Progenitor cell of endocrine pancreas (in vitro differentiated cells): ENCODE data around the gene CELSR1. TPM values are rescaled to one million over a fixed set of nuclear protein-coding genes. Genes with fewer than 3 reads are reported as not detected.

Experiments used
- DNase-seq: peaks from one replicate; pipeline ENCODE4 v3.0.0; 2021; ENCODE audit warnings: low spot score; ENCODE audit not compliant: unreplicated experiment
- H3K27ac Mint-ChIP-seq: 2 replicates; pipeline ENCODE4 v1.8.0; 2021; ENCODE audit warnings: mild to moderate bottlenecking, moderate library complexity, mixed read lengths
- H3K27me3 Mint-ChIP-seq: 2 replicates; pipeline ENCODE4 v1.8.0; 2021; ENCODE audit warnings: mixed read lengths
- H3K36me3 Mint-ChIP-seq: 2 replicates; pipeline ENCODE4 v1.8.0; 2022; ENCODE audit warnings: mixed read lengths; ENCODE audit not compliant: insufficient read depth
- H3K4me1 Mint-ChIP-seq: 2 replicates; pipeline ENCODE4 v1.8.0; 2021; ENCODE audit warnings: low read depth, mixed read lengths
- H3K4me3 Mint-ChIP-seq: 2 replicates; pipeline ENCODE4 v1.8.0; 2021; ENCODE audit warnings: low read depth, mild to moderate bottlenecking, moderate library complexity, mixed read lengths
- H3K9me3 Mint-ChIP-seq: 2 replicates; pipeline ENCODE4 v1.8.0; 2021; ENCODE audit warnings: low read depth, mixed read lengths
- total RNA-seq: library from RNA; stranded (reverse); gene quantifications from 2 replicates; pipeline ENCODE4 v1.2.1, GENCODE V29; 2021
- TF ChIP-seq, protein P1 (sequence below): fragments of 200-600 bp; sonication (generic); IDR thresholded peaks from one replicate; pipeline ENCODE4 v1.5.0; 2021; ENCODE audit warnings: antibody characterized with exemption, mild to moderate bottlenecking; ENCODE audit not compliant: unreplicated experiment

CELSR1 gene
- total RNA-seq, 1 donor from 2014 or later, result 20.9 TPM

DNA sequence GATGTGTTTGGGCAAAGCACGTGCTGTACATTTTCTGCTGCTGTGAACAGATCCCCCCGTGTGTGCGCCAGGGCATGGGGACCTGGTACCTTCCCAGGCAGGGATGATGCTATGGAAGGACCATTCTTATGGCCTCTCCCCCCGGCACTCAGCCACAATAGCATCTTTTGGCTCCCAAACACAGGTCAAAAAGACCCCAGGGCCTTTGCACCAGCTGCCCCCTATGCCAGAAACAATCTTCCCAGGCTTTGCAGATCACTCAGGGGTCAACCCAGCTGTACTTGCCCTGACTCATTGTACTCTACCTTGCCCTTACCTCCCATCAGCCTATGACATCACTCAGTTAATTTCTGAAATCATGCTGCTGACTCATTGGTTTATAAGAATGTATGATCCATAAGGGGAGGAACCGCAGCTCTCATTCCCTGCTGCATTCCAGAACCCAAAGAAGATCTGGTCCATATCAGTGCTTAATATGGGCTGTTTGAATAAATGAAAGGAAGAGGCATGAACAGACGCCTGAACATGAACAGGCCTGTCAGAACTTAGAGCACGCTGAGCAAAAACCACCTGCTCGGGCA lies 100.7 kb downstream of the CELSR1 start:
- peaks cover 9% of the 10 kb centered on the region for H3K36me3 Mint-ChIP-seq
- H3K4me1 Mint-ChIP-seq, result no peaks in the 10 kb centered on the region
- no peaks in the 10 kb centered on the region for H3K27me3 Mint-ChIP-seq
- H3K4me3 Mint-ChIP-seq, result no peak overlapping the region
- no peaks in the 10 kb centered on the region for H3K9me3 Mint-ChIP-seq
- TF ChIP-seq, protein P1, sequence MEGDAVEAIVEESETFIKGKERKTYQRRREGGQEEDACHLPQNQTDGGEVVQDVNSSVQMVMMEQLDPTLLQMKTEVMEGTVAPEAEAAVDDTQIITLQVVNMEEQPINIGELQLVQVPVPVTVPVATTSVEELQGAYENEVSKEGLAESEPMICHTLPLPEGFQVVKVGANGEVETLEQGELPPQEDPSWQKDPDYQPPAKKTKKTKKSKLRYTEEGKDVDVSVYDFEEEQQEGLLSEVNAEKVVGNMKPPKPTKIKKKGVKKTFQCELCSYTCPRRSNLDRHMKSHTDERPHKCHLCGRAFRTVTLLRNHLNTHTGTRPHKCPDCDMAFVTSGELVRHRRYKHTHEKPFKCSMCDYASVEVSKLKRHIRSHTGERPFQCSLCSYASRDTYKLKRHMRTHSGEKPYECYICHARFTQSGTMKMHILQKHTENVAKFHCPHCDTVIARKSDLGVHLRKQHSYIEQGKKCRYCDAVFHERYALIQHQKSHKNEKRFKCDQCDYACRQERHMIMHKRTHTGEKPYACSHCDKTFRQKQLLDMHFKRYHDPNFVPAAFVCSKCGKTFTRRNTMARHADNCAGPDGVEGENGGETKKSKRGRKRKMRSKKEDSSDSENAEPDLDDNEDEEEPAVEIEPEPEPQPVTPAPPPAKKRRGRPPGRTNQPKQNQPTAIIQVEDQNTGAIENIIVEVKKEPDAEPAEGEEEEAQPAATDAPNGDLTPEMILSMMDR, result no peak
- H3K27ac Mint-ChIP-seq, result no peak overlapping the region
- no peak for DNase-seq

- H3K27ac Mint-ChIP-seq, result no peak overlapping the region
- DNase-seq, result no peak
- no peak overlapping the region for H3K4me3 Mint-ChIP-seq
- no peaks in the 10 kb centered on the region for H3K4me1 Mint-ChIP-seq
- H3K36me3 Mint-ChIP-seq, result peaks cover 8% of the 10 kb centered on the region
- TF ChIP-seq, protein P1, result no peak
- no peaks in the 10 kb centered on the region for H3K27me3 Mint-ChIP-seq
- no peaks in the 10 kb centered on the region for H3K9me3 Mint-ChIP-seq
Observed at GRCh38 chr22:46433318-46433717, 104.1 kb downstream of the CELSR1 start.

GRCh38 chr22:46432164-46433068 lies 105.0 kb downstream of the CELSR1 start:
- Mint-ChIP-seq H3K4me3 (no peak overlapping the region), H3K36me3 (peaks cover 8% of the 10 kb centered on the region), H3K4me1 (no peaks in the 10 kb centered on the region), H3K9me3 (no peaks in the 10 kb centered on the region), H3K27ac (no peak overlapping the region), H3K27me3 (no peaks in the 10 kb centered on the region)
- no peak for DNase-seq
- TF ChIP-seq, protein P1, result no peak

- Mint-ChIP-seq H3K27me3 (no peaks in the 10 kb centered on the region), H3K4me1 (no peaks in the 10 kb centered on the region), H3K36me3 (peaks cover 14% of the 10 kb centered on the region), H3K9me3 (peaks cover 4% of the 10 kb centered on the region), H3K4me3 (no peak overlapping the region), H3K27ac (no peak overlapping the region)
- TF ChIP-seq, protein P1, result no peak
- no peak for DNase-seq
Observed at GRCh38 chr22:46430961-46431838, 106.2 kb downstream of the CELSR1 start.

- Mint-ChIP-seq H3K4me1 (no peaks in the 10 kb centered on the region), H3K9me3 (peaks cover 16% of the 10 kb centered on the region), H3K27me3 (no peaks in the 10 kb centered on the region), H3K27ac (no peak overlapping the region), H3K4me3 (no peak overlapping the region), H3K36me3 (peaks cover 21% of the 10 kb centered on the region)
- no peak for DNase-seq
- TF ChIP-seq, protein P1, result no peak
Observed at GRCh38 chr22:46429325-46429853, 108.0 kb downstream of the CELSR1 start.
